HUES48 (cell line): ENCODE data around the gene RYR3.

Source experiments
- H3K27ac ChIP-seq: one replicate; pipeline ENCODE4 v1.7.0; 2013; ENCODE audit warnings: low read depth, low read length, inconsistent platforms
- H3K27me3 ChIP-seq: 2 replicates; pipeline ENCODE4 v1.6.1; 2013; ENCODE audit warnings: mild to moderate bottlenecking, low read length; ENCODE audit not compliant: control insufficient read depth, insufficient read depth
- H3K36me3 ChIP-seq: 2 replicates; pipeline ENCODE4 v1.6.1; 2013; ENCODE audit warnings: low read length; ENCODE audit not compliant: control insufficient read depth, insufficient read depth
- H3K4me1 ChIP-seq: 2 replicates; pipeline ENCODE4 v1.6.1; 2013; ENCODE audit warnings: mild to moderate bottlenecking, low read length; ENCODE audit not compliant: control insufficient read depth, insufficient read depth
- H3K4me3 ChIP-seq: 2 replicates; pipeline ENCODE4 v1.5.1; 2013; ENCODE audit warnings: mild to moderate bottlenecking, low read depth, low read length
- H3K9ac ChIP-seq: 2 replicates; pipeline ENCODE4 v1.6.1; 2013; ENCODE audit warnings: mild to moderate bottlenecking, low read depth, low read length, moderate library complexity
- H3K9me3 ChIP-seq: 2 replicates; pipeline ENCODE4 v1.6.1; 2013; ENCODE audit warnings: low read length; ENCODE audit not compliant: control insufficient read depth, insufficient read depth

The RYR3 gene

GRCh38 chr15:33639051-33639450, 328.3 kb downstream of the RYR3 start:
- Histone ChIP-seq H3K36me3 (no peaks in the 10 kb centered on the region), H3K4me1 (0 out of 2 replicates have a peak, but pooled peaks cover 7% of the 10 kb centered on the region), H3K4me3 (no peak overlapping the region), H3K9ac (no peak overlapping the region), H3K27ac (no peak overlapping the region), H3K9me3 (no peaks in the 10 kb centered on the region), H3K27me3 (no peaks in the 10 kb centered on the region)

- Histone ChIP-seq H3K36me3 (no peaks in the 10 kb centered on the region), H3K9ac (no peak overlapping the region), H3K27ac (no peak overlapping the region), H3K9me3 (no peaks in the 10 kb centered on the region), H3K27me3 (no peaks in the 10 kb centered on the region), H3K4me1 (0 out of 2 replicates have a peak, but pooled peaks cover 7% of the 10 kb centered on the region), H3K4me3 (no peak overlapping the region)
These were observed 328.7 kb downstream of the RYR3 start for GRCh38 chr15:33639456-33639855.

GRCh38 chr15:33639978-33640377, 329.2 kb downstream of the RYR3 start:
- H3K4me1 ChIP-seq = 0 out of 2 replicates have a peak, but pooled peaks cover 7% of the 10 kb centered on the region
- H3K9me3 ChIP-seq = no peaks in the 10 kb centered on the region
- H3K27ac ChIP-seq = no peak overlapping the region
- H3K27me3 ChIP-seq = no peaks in the 10 kb centered on the region
- H3K4me3 ChIP-seq = no peak overlapping the region
- H3K36me3 ChIP-seq = no peaks in the 10 kb centered on the region
- H3K9ac ChIP-seq = no peak overlapping the region

GRCh38 chr15:33641069-33641468, 330.3 kb downstream of the RYR3 start:
- H3K9ac ChIP-seq = no peak overlapping the region
- H3K36me3 ChIP-seq = no peaks in the 10 kb centered on the region
- H3K27ac ChIP-seq = no peak overlapping the region
- H3K27me3 ChIP-seq = no peaks in the 10 kb centered on the region
- H3K4me3 ChIP-seq = no peak overlapping the region
- H3K4me1 ChIP-seq = 0 out of 2 replicates have a peak, but pooled peaks cover 7% of the 10 kb centered on the region
- H3K9me3 ChIP-seq = no peaks in the 10 kb centered on the region

- Histone ChIP-seq H3K27me3 (no peaks in the 10 kb centered on the region), H3K9me3 (no peaks in the 10 kb centered on the region), H3K36me3 (no peaks in the 10 kb centered on the region), H3K27ac (no peak overlapping the region), H3K9ac (no peak overlapping the region), H3K4me3 (no peak overlapping the region), H3K4me1 (peaks cover 10% of the 10 kb centered on the region; the same call in 1 of the 2 replicates)
These were observed 333.5 kb downstream of the RYR3 start for GRCh38 chr15:33644304-33644703.

GRCh38 chr15:33646744-33647143, 336.0 kb downstream of the RYR3 start:
- peaks cover 3% of the 10 kb centered on the region; the same call in 1 of the 2 replicates for H3K4me1 ChIP-seq

GRCh38 chr15:33649217-33649933, 338.6 kb downstream of the RYR3 start:
- H3K27ac ChIP-seq = no peak overlapping the region
- no peak overlapping the region for H3K9ac ChIP-seq
- no peaks in the 10 kb centered on the region for H3K36me3 ChIP-seq
- H3K4me1 ChIP-seq = peaks cover 3% of the 10 kb centered on the region; the same call in 1 of the 2 replicates
- no peak overlapping the region for H3K4me3 ChIP-seq
- H3K9me3 ChIP-seq = no peaks in the 10 kb centered on the region
- H3K27me3 ChIP-seq = no peaks in the 10 kb centered on the region

More at GRCh38 chr15:33646744-33647143, 336.0 kb downstream of the RYR3 start:
- H3K9ac ChIP-seq = no peak overlapping the region
- no peaks in the 10 kb centered on the region for H3K36me3 ChIP-seq
- no peak overlapping the region for H3K27ac ChIP-seq
- H3K27me3 ChIP-seq = no peaks in the 10 kb centered on the region
- no peaks in the 10 kb centered on the region for H3K9me3 ChIP-seq
- H3K4me3 ChIP-seq = no peak overlapping the region

- H3K4me1 ChIP-seq = no peaks in the 10 kb centered on the region
- no peaks in the 10 kb centered on the region for H3K9me3 ChIP-seq
- no peaks in the 10 kb centered on the region for H3K27me3 ChIP-seq
- H3K4me3 ChIP-seq = no peak overlapping the region
- no peaks in the 10 kb centered on the region for H3K36me3 ChIP-seq
- H3K27ac ChIP-seq = no peak overlapping the region
- H3K9ac ChIP-seq = no peak overlapping the region
These were observed 344.1 kb downstream of the RYR3 start for GRCh38 chr15:33654860-33655259.

GRCh38 chr15:33655488-33655887, 344.7 kb downstream of the RYR3 start:
- H3K27ac ChIP-seq = no peak overlapping the region
- no peaks in the 10 kb centered on the region for H3K9me3 ChIP-seq
- H3K4me1 ChIP-seq = no peaks in the 10 kb centered on the region
- no peaks in the 10 kb centered on the region for H3K27me3 ChIP-seq
- no peak overlapping the region for H3K4me3 ChIP-seq
- H3K9ac ChIP-seq = no peak overlapping the region
- no peaks in the 10 kb centered on the region for H3K36me3 ChIP-seq

- no peak overlapping the region for H3K4me3 ChIP-seq
- H3K36me3 ChIP-seq = no peaks in the 10 kb centered on the region
- H3K27ac ChIP-seq = no peak overlapping the region
- H3K4me1 ChIP-seq = no peaks in the 10 kb centered on the region
- H3K9ac ChIP-seq = no peak overlapping the region
- H3K27me3 ChIP-seq = no peaks in the 10 kb centered on the region
- H3K9me3 ChIP-seq = no peaks in the 10 kb centered on the region
These were observed 345.4 kb downstream of the RYR3 start for GRCh38 chr15:33656168-33656567.

- H3K27ac ChIP-seq = no peak overlapping the region
- H3K9ac ChIP-seq = no peak overlapping the region
- no peaks in the 10 kb centered on the region for H3K36me3 ChIP-seq
- H3K4me3 ChIP-seq = no peak overlapping the region
- H3K27me3 ChIP-seq = no peaks in the 10 kb centered on the region
- no peaks in the 10 kb centered on the region for H3K4me1 ChIP-seq
- H3K9me3 ChIP-seq = no peaks in the 10 kb centered on the region
These were observed 349.4 kb downstream of the RYR3 start for GRCh38 chr15:33660151-33660550.
